Hematopoietic multipotent progenitor cell treated with erythropoietin and hydrocortisone succinate and interleukin-3 and kit ligand, for 8 days (in vitro differentiated cells): ENCODE measurements around the gene DPP3.
A peak's percentile ranks its signal among the peaks of the same experiment; 100 is the strongest.

Source experiments
- DNase-seq: peaks from one replicate; pipeline ENCODE4 v3.0.0-alpha.2; 2015

Gene DPP3

DNA sequence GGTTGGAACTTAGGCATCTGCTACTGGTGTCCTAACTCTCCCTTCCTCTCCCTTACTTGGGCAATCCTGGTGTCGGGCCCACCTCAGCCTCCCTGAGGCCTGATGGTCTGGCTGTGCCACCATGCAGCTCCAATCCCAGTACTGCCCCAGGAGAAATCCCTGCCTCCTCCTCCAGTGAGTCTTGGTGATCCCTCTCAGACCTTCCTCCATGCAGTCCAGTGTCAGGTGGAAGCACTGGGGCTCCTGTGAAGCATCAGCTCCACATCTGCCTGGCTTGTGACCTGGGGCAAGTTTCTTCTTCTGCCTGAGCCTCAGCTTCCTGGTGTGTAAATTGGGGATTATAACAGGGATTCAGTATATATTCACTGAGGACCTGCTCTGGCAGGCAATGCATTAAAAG, 15.3 kb upstream of the DPP3 start:
- no peak for DNase-seq

DNA sequence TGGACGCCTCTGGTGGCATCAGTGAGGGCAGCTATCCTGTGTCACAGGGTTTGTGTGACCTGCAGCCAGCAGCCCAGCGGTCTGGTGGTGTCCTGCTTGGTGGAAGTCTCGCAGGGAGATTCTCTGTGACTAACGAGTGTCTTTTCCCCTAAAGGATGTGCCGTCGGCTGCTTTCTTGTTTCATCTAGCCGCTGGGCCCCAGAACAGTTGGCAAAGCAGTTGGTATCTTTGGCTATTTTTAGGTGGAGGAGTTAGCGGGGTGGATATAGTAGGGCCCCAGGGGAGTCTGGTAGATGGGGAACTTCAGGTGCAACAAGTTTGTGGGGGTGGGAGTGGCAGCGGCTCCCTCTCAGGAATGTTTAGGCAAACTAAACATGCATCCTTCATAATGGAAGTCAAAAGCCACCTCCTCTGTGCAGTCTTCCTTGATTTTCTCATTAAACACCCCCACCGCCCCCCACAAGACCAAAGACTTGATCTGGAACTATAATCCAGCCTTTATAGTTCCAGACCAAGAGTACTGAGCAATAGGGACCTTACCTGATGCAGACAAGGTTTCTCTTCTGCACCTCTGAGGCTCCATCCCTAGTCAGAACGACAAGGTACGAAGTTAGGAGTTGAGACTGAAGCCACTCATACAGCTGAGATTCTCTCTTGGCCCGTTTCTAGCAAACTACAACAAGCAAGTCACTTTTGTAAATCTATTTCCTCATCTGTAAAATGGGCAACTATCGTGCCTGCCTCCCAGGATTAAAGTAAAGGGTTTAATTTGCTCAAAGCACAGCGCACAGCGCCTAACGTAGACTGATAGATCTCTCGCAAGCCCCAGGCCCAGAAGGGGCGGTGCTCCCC, 14.6 kb upstream of the DPP3 start:
- no peak for DNase-seq

DNA sequence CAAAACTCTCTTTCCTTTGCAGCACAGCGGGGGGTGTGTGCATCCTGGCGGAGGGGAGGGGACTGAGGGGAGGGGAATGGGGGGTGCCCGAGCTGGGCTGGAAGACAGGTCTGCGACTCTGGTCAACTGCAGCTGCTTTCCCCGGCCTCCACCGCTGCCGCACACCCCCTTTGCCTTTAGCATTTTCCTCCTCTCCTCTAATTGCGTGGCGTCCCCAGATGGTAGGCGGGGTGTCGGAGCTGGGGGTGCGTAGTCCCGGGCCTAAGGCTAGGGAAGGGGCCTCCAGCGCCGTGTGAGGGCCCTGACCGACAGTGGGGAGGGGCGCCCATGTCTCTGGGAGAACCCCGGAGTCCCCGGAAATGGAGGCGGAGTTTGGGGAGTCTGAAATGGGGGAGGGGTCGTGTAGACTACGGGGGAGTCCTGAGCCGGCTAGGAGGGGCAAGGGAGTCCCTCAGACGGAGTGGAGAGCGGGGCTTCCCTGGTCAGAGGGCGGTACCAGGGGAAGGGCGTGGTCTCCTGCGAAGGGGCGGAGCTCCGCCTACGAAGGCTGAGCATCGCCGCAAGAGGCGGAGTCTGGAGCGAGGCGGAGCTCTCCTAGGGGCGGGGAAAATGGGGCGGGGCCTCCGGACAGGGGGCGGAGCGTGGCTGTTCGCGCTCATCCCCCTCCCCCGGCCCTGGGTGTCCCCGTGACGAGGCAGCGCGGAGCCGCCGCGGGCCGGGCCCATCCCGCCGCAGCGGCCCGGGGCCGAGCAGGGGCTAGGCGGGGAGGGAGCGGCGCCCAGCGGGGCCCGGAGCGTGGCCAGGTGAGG, 13.8 kb upstream of the DPP3 start, which contains the start of gene PELI3:
Gene PELI3 (plus strand): TSS at position 681 of the 809 bp plus-strand sequence. CDS start 1,224 bp downstream, outside the sequence.
- peak; percentile 82 for DNase-seq

DNA sequence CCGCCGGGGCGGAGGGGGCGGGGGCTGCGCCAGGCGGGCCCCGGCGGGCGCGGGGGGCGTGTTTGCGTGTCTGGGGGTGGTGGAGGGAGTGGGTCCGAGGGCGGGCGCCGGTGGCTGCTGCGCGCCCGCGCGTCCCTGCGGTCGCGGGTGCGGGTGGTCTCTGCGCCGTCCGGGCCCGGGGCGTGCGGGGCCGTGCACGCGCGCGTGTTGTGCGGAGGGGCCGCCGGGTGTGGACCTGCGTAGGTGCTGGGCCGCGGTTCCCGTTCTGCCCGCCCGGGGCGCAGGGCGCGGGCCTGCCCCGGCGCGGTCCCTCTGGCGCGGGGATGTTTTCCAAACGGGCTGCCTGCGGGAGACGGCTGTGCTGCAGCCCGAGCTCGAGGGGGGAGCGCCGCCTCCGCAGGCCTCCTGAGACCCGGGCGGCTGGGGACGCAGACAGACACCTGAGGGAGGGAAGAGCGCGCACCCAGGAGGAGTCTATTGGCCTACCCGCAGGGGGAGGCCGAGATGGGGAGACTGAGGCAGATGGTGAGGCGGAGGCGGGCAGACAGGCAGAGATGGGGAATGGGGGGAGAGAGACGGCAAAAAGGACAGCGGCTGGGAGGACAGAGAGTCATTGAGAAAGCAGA, 13.1 kb upstream of the DPP3 start:
- no peak for DNase-seq

DNA sequence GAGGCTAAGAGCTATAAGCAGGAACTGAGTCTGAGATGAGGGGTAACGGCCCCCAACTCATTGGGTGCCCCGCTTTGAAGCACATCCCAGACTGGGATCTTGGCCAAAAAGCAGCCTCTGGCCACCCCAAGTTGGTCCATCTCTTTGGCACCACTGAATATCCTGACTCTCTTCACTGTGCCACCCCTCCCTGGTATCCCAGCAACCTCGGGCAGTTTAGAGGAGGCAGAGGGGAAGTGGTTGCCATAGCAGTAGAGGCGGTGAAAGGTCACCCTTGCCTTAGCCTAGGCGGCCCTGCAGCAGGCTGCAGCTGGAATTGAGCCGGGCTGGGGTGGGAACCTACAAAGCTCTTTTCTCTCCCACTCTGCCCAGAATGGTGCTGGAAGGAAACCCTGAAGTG, 12.5 kb upstream of the DPP3 start:
- DNase-seq: peak; percentile 41

DNA sequence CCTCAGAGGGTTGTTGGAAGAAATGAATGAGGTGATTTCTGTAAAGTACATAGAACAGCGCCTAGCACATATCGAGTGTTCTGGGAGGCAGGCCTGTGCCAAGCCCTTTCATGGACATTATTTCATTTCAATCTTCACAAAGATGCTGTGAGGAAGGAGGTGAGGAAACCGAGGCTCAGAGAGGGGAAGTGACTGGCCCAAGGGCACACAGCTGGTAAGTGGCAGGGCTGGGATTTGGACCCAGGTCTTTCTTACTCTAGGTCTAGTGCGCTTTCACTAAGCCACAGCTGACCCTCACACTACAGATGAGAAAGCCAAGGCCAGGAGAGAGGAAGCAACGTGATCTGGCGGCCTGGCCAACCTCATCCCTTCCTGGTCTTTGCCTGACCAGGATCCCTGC, 11.5 kb upstream of the DPP3 start:
- DNase-seq: no peak

DNA sequence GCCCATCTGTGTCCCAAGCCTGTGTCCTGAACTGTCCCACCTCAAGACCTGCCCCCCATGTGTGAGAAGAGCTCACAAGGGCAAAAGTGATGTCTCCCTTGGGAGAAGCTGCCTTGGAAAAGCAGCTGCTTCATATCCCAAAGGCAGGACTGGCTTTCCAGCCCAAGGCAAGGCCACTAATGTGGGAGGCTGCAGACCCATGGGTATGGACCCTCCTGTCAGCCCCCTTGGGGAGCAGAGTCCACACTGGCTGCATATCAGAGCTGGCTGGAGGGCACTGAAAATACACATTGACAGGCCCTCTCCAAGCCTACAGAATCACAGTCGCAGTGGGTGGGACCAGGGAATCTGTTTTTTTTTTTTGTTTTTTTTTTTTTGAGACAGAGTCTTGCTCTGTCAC, 10.8 kb upstream of the DPP3 start:
- DNase-seq: no peak

DNA sequence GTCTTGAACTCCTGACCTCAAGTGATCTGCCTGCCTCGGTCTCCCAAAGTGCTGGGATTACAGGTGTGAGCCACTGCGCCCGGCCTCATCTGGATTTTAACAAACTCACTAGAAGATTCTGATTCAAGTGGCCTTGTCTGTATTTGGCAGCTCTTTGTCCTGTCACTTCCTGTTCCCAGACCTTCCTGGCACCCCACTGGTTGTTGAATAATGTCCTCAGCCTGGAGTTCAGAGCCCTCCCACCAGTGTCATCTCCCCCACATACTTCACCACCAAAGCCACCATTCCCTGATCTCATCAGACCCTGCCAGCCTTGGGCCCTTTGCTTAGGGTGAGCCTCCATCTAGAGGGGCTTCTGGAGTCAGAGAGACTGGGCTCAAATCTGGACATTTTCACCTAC, 10.2 kb upstream of the DPP3 start:
- no peak for DNase-seq

DNA sequence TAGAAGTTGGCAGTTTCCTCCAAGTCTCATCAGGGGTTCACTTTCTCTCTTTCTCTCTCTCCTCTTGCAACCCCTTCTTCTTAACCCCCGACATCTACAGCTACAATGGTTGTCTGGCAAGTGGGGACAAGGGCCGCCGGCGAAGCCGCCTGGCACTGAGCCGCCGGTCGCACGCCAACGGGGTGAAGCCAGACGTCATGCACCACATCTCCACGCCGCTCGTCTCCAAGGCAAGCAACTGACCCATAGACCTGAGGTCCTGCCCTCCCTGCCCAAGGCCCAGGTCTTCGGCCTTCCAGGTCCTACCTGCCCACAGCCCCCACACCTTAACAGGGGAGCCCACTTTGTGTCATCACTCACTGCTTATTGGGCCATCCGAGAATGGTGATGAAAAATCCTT, 9.1 kb upstream of the DPP3 start:
- DNase-seq: no peak

DNA sequence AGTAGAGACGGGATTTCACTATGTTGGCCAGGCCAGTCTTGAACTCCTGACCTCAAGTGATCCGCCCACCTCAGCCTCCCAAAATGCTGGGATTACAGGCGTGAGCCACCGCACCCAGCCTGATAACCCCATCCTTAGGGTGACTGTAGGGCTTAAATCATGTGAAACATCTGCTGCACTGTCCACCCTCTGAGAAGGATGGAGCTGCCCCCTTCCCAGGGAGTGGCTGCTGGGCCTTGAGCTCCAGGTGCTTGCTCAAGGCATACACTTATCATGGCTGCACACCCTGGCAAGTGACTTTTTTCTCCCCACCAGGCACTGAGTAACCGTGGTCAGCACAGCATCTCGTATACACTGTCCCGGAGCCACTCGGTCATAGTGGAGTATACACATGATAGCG, 8.2 kb upstream of the DPP3 start:
- no peak for DNase-seq

DNA sequence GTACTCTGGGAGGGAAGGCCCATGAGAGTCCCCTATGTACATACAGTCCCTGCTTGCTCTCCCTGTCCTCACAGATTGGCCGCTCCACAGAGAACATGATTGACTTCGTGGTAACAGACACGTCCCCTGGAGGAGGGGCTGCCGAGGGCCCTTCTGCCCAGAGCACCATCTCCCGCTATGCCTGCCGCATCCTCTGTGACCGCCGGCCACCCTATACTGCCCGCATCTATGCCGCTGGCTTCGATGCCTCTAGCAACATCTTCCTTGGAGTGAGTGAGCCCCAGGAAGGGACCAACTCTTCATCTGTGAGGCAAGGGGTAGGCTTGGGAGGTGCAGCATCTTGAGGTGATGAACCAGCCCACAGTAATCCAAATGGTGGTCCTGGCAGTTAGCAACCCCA, 7.1 kb upstream of the DPP3 start:
- DNase-seq: no peak

DNA sequence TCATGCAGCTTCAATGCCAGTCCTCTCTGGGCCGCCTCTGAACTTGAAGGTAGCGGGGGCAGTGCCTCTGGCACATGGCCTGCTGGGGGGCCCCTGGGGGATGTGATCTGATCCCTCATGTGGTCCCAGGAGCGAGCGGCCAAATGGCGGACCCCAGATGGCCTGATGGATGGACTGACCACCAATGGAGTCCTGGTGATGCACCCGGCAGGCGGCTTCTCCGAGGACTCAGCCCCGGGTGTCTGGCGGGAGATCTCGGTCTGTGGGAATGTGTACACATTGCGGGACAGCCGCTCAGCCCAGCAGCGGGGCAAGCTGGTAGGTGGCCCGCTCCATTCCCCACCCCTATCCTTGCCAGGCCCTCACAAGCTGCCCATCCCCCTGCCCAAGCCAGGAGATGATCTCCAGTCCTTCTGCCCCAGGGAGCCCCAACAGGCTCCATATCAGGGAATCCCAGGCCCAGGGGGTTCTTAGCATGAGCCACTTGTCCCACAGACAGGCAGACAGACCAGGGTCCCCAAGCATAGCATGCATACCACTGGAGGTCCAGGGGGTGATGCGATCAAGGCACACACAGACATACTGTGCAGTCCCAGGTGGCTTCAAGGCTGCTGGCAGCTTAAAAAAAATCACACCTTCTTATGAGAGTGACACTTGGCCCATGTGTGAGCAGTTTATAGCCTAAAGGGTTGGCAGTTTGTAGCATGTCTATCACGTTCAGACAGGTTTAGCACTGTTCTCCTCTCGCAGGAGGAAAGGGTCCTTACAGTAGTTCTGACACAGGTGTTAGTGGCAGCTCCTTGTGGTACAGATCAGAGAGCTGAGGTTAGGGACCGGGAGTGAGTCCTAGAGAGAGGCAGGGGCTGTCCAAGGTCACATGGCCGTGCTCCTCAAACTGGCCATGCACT, 6.4 kb upstream of the DPP3 start:
- DNase-seq: no peak

DNA sequence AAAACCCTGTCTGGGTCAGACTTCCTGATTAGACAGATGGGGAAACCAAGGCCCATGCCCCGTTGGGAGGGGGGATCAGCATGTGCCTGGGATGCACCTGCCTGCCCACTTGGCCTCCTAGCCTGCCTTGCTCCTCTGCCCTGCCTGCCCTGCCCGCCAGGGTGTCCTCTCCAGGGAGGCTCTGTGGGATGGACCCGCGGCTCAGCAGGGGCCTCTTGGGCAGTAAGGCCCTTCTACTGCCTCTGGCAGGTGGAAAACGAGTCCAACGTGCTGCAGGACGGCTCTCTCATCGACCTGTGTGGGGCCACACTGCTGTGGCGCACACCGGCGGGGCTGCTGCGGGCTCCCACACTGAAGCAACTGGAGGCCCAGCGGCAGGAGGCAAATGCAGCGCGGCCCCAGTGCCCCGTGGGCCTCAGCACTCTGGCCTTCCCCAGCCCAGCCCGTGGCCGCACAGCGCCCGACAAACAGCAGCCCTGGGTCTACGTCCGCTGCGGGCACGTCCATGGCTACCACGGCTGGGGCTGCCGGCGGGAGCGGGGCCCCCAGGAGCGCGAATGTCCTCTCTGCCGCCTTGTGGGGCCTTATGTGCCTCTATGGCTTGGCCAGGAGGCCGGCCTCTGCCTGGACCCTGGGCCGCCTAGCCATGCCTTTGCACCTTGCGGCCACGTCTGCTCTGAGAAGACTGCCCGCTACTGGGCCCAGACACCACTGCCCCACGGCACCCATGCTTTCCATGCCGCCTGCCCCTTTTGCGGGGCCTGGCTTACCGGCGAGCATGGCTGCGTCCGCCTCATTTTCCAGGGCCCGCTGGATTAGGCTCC, 4.7 kb upstream of the DPP3 start:
- no peak for DNase-seq

DNA sequence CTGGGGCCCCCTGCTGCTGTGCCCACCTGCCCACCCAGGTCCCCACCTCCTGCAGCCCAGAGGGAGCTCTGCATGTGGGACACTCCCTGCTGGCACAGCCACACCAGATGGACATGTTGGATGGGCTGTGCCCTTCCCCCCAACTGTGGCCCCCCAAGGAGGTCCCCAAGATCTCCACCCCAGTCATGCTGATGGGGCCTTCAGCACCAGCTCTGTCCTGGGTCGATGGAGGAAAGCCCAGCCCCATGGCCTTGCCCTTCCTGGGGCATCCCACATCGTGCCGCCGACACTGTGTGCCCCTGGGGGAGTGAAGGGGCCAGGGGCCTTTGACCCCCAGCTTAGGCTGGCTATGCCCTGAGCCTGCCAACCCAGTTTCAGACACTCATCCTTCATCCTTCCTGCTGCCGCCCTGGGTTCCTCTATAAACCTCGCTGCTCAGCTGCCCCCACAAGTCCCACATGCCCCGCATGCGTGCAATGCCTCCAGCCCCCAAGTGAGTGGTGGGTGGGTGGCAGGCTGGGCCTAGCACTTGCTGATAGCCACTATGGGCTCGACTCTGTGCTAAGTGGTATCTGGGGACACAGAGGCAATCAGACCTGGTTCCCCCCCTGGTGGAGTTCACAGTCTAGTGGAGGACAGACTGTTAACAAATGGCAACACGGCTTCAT, 3.9 kb upstream of the DPP3 start:
- no peak for DNase-seq

DNA sequence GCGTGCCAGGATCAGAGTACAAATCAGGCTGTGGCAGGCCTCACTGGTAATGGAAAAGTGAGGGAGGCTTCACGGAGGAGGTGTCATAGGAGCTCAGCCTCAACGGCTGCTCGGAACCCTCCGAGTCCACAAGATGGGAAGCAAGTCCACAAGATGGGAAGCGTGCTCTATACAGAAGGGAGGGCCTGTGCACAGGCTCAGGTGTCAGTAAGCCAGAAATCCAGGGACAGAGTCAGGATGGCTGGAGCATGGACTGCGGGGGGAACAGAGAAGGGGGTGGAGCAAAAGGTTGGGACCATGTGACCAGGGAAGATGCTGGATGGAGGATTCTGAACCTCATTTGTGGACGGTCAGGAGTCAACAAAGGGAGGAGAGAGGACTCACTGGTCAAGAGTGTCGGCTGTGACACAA, 3.4 kb upstream of the DPP3 start:
- DNase-seq: no peak

DNA sequence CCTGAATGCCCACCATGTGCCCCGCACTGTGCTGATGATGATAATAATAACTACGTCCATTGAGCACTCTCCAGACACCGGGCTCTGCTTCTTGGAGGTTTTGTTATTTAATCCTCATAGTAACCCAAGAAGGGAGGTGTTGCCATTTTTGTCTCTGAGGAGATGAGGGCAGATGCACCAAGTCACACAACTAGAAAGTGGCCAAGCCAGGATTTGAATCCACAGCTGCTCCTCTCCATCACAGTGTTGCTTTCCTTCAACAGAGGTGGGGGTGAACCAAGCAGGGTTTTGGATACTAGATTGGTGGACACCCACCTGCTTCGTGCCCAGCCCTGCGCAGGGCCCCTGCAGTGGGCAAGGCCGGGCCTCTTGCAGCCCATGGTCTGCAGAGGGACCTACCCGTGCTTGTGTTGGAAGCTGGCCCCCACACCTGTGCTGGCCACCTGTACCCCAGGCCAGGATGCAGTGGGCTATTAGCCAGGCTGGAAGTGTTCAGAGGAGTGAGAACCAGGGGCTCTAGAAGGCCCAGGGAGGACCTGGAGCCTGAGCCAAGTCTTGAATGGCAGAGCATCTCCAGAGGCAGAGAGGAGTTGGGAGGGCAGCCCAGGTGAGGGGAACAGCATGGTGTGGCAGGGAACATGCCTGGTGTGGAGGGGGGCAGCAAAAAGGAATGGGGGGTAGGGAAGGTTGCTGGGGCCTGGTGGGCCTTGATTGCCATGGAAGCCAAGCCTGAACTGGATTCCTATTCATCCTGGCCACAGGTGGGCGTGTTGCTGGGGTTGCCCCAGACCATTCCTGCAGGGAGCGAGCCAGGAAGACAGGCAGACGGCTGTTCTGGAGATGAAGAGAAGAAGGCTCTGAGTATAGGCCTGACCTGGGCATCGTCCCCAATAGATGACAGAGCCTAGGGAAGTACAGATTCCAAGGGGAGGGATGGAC, 2.7 kb upstream of the DPP3 start:
- DNase-seq: no peak

DNA sequence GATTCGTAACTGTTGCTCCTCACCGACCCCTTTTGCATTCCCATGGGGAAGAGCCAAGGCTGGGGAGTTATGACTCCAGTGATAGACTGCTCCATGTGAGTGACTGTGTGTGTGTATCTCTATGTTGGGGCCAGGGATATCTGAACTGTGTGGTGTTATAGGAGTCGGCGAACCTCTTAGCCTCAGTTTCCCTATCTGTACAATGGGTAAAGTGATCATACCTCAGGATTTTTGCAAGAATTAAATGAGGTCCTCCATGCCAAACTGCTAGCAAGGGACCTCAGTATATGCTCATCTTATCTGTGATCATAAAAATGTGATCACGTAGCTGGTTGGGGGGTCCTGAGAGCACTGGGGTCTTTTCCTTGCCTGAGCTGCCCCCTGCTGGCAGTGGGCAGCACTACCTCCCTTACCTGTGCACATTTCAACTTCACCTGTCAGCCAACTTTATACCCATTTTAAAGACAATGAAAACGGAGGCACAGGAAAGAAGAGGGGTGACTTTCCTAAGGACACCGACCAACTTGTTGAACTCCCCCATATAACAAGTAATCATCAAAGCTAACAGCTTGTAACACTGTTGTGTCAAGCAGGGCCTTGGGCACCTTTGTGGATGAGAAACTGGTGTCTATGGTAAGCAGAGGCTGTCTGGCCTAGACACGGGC, 1.4 kb upstream of the DPP3 start:
- peak; percentile 40 for DNase-seq

DNA sequence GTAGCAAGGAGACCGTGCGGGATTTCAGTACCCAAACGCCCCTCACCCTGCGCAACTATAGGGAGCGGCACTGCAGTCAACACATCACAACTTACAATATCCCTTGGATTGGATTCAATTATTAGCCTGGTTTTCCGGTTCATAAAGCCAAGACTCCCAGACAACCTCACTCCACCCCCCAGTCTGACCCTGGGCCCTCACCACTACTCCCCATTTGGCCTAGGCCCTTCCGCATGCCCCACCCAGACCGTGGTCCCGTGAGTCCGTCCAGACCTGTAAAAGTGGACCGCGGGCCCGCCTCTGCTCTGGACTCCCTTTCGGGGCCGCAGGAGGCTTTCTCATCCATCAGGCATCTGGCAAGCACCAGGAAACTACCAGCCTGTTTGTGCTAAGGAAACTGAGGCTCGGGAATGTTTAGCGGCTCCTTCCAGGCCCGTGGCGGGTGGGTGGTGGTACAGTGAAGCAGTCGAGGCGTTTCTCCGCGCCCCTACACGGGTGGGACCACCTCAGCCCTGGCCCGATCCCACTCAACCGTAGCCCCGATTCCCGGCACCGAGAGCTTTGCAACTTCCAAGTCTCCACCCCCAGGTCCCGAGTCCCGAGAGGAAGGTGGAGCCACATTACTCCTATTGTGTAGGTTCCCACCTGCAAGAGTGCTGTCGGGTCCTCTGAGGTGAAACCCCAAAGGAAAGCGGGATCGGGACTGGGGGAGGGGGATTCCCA, 679 bp upstream of the DPP3 start:
- DNase-seq: peak; percentile 48
